K562 (cell line): ENCODE data around the gene RNU5D-1. TPM values are rescaled to one million over a fixed set of nuclear protein-coding genes. Genes with fewer than 3 reads are reported as not detected.
A peak's percentile ranks its signal among the peaks of the same experiment; 100 is the strongest.

Source experiments
- CHD1 ChIP-seq: fragments of 200-600 bp; sonication (generic); IDR thresholded peaks from one replicate; pipeline ENCODE4 v1.6.1; 2012; ENCODE audit warnings: mild to moderate bottlenecking, moderate library complexity, low read length, inconsistent platforms
- FOXA3 ChIP-seq, 2 experiments: fragments of 450-650 bp in 1 of 2; sonication (generic) in 1 of 2; formaldehyde crosslinking; IDR thresholded peaks in 1 of 2; conservative IDR thresholded peaks in 1 of 2; 2 replicates each; pipeline versions ENCODE4 v1.4.0 to v1.8.0; 2020 to 2022; ENCODE audit warnings: mild to moderate bottlenecking in 2 of 2, missing genetic modification reagents in 1 of 2
- FOXJ2 ChIP-seq: fragments of 200-800 bp; sonication (Bioruptor generic); IDR thresholded peaks from 2 replicates; pipeline ENCODE4 v1.6.1; 2016; ENCODE audit warnings: missing genetic modification characterization, missing compliant biosample characterization
- KHSRP ChIP-seq: fragments of 450-650 bp; IDR thresholded peaks from 2 replicates; pipeline ENCODE4 v1.6.1; 2017
- MAZ ChIP-seq, 2 experiments: fragments of 450-650 bp in 1 of 2; sonication (generic) in 1 of 2; formaldehyde crosslinking; IDR thresholded peaks in 1 of 2; conservative IDR thresholded peaks in 1 of 2; 2 replicates each; pipeline versions ENCODE4 v1.4.0 to v1.5.0; 2020; ENCODE audit warnings: mild to moderate bottlenecking in 1 of 2, missing genetic modification reagents in 1 of 2
- MCM7 ChIP-seq, 2 experiments: fragments of 450-650 bp; IDR thresholded peaks; 2 replicates each; pipeline ENCODE4 v1.6.1; 2016 to 2018
- MIER1 ChIP-seq: fragments of 450-650 bp; IDR thresholded peaks from 2 replicates; pipeline ENCODE4 v1.6.1; 2016; ENCODE audit warnings: antibody characterized with exemption, mild to moderate bottlenecking, low read depth
- RNF2 ChIP-seq: sonication (generic); IDR thresholded peaks from 2 replicates; pipeline ENCODE4 v1.6.1; 2016
- SIN3A ChIP-seq, 2 experiments: fragments of 150-350 bp in 1 of 2; IDR thresholded peaks; 2 replicates each; pipeline ENCODE4 v1.6.1; 2011 to 2016; ENCODE audit warnings: borderline replicate concordance in 2 of 2, low read depth in 2 of 2, low read length in 2 of 2, mild to moderate bottlenecking in 2 of 2, moderate library complexity in 2 of 2; ENCODE audit not compliant: control insufficient read depth in 1 of 2
- SMC3 ChIP-seq: conservative IDR thresholded peaks from 2 replicates; pipeline ENCODE4 v1.6.1; 2011; ENCODE audit warnings: low read depth, low read length, improper control_type of control experiment; ENCODE audit not compliant: insufficient read depth
- TEAD4 ChIP-seq, 2 experiments: sonication (generic) in 1 of 2; formaldehyde crosslinking in 1 of 2; IDR thresholded peaks; 2 replicates each; pipeline versions ENCODE4 v1.6.1 to v1.8.0; 2012 to 2022; ENCODE audit warnings: borderline replicate concordance in 1 of 2, inconsistent platforms in 1 of 2, low read length in 1 of 2, mild to moderate bottlenecking in 1 of 2, missing genetic modification reagents in 1 of 2
- TFAP4 ChIP-seq: sonication (generic); formaldehyde crosslinking; IDR thresholded peaks from 2 replicates; pipeline ENCODE4 v1.8.0; 2022; ENCODE audit warnings: missing genetic modification reagents, mild to moderate bottlenecking, moderate library complexity, borderline replicate concordance
- ZNF41 ChIP-seq: fragments of 250-450 bp; sonication (Bioruptor Pico); conservative IDR thresholded peaks from 2 replicates; pipeline ENCODE4 v1.4.0; 2020; ENCODE audit warnings: mild to moderate bottlenecking
- ZNF609 ChIP-seq: sonication (generic); formaldehyde crosslinking; IDR thresholded peaks from 2 replicates; pipeline ENCODE4 v1.8.1; 2023; ENCODE audit warnings: missing genetic modification reagents, mild to moderate bottlenecking, borderline replicate concordance
- polyA plus RNA-seq, 8 experiments: library from polyadenylated mRNA; depleted of rRNA in 4 of 8; stranded (reverse) in 5 of 8; unstranded in 3 of 8; fragments of >200 nt; fragmentation: Nextera tagmentation in 2 of 8; fragmentation: Illumina TruSeq in 1 of 8; extraction: Ambion mirVana in 2 of 8; extraction: Trizol in 1 of 8; gene quantifications; 2 replicates each; pipeline versions ENCODE4 v1.2.1 to v1.2.3, GENCODE V29; 2011 to 2014; ENCODE audit warnings: inconsistent platforms in 1 of 8, missing spikeins in 1 of 8
- total RNA-seq, 7 experiments: library from RNA; depleted of rRNA in 6 of 7; stranded (reverse); fragments of >200 nt in 6 of 7; fragmentation: Illumina TruSeq in 2 of 7; extraction: Trizol in 2 of 7; gene quantifications; 2 replicates each; pipeline versions ENCODE4 v1.2.1 to v1.2.3, GENCODE V29; 2011 to 2021; ENCODE audit warnings: low replicate concordance in 1 of 7
- TF ChIP-seq, protein P1 (sequence below): fragments of 250-450 bp; sonication (Bioruptor Pico); IDR thresholded peaks from 2 replicates; pipeline ENCODE4 v1.4.0; 2020

RNU5D-1 gene
- total and polyA plus RNA-seq, 9 of the 15 experiments (the other 6 are each of a cell fraction or from before 2014, with no cell fraction given), result under 0.01 TPM; not detected in 8

- TF ChIP-seq KHSRP (no peak), FOXA3 (CRISPR knock-in tag; conservative IDR thresholded peaks at IDR 0.05 in 1 of 2, IDR thresholded peaks at IDR 0.05 in 1 of 2) (peak in 1 of 2 experiments; percentile 66; a peak in 1 of 4 replicates), ZNF41 (no peak), TEAD4 (IDR thresholded peaks at IDR 0.05; ENCODE audit: low read length) (no peak), TEAD4 (CRISPR knock-in tag; IDR thresholded peaks at IDR 0.05; ENCODE audit: borderline replicate concordance) (no peak), ZNF609 (CRISPR knock-in tag) (no peak), RNF2 (no peak), SIN3A (IDR thresholded peaks at IDR 0.05; ENCODE audit: borderline replicate concordance in 2 of 2, control insufficient read depth in 1 of 2, low read depth in 2 of 2, low read length in 2 of 2) (peak; percentile 35; a peak in 1 of 4 replicates), FOXJ2 (tag) (no peak), SMC3 (no peak), MIER1 (no peak), MCM7 (IDR thresholded peaks at IDR 0.05) (no peak), CHD1 (peak; percentile 97), TFAP4 (CRISPR knock-in tag) (no peak), MAZ (CRISPR knock-in tag; conservative IDR thresholded peaks at IDR 0.05 in 1 of 2, IDR thresholded peaks at IDR 0.05 in 1 of 2) (no peak)
- TF ChIP-seq, protein P1, sequence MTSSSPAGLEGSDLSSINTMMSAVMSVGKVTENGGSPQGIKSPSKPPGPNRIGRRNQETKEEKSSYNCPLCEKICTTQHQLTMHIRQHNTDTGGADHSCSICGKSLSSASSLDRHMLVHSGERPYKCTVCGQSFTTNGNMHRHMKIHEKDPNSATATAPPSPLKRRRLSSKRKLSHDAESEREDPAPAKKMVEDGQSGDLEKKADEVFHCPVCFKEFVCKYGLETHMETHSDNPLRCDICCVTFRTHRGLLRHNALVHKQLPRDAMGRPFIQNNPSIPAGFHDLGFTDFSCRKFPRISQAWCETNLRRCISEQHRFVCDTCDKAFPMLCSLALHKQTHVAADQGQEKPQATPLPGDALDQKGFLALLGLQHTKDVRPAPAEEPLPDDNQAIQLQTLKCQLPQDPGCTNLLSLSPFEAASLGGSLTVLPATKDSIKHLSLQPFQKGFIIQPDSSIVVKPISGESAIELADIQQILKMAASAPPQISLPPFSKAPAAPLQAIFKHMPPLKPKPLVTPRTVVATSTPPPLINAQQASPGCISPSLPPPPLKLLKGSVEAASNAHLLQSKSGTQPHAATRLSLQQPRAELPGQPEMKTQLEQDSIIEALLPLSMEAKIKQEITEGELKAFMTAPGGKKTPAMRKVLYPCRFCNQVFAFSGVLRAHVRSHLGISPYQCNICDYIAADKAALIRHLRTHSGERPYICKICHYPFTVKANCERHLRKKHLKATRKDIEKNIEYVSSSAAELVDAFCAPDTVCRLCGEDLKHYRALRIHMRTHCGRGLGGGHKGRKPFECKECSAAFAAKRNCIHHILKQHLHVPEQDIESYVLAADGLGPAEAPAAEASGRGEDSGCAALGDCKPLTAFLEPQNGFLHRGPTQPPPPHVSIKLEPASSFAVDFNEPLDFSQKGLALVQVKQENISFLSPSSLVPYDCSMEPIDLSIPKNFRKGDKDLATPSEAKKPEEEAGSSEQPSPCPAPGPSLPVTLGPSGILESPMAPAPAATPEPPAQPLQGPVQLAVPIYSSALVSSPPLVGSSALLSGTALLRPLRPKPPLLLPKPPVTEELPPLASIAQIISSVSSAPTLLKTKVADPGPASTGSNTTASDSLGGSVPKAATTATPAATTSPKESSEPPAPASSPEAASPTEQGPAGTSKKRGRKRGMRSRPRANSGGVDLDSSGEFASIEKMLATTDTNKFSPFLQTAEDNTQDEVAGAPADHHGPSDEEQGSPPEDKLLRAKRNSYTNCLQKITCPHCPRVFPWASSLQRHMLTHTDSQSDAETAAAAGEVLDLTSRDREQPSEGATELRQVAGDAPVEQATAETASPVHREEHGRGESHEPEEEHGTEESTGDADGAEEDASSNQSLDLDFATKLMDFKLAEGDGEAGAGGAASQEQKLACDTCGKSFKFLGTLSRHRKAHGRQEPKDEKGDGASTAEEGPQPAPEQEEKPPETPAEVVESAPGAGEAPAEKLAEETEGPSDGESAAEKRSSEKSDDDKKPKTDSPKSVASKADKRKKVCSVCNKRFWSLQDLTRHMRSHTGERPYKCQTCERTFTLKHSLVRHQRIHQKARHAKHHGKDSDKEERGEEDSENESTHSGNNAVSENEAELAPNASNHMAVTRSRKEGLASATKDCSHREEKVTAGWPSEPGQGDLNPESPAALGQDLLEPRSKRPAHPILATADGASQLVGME, result no peak
Observed at GRCh38 chr1:44775930-44776729, 45.2 kb upstream of the RNU5D-1 start (continued).
